Measurements from ENCODE around the gene LPCAT1.

LPCAT1 gene

GRCh38 chr5:1443991-1444360 lies 79.8 kb downstream of the LPCAT1 start:
- H3K36me3 ChIP-seq (replicated peaks): no peaks in the 10 kb centered on the region
- no peaks in the 10 kb centered on the region for H3K4me1 ChIP-seq
- H3K9me3 ChIP-seq: 0 out of 2 replicates have a peak, but pooled peaks cover 2% of the 10 kb centered on the region
- no peak for DNase-seq (ENCODE audit: low spot score in 2 of 2)
- H3K4me3 ChIP-seq: no peak overlapping the region
- no peaks in the 10 kb centered on the region for H3K27me3 ChIP-seq (ENCODE audit: low read depth)
- in situ Hi-C loops (cut with MboI; ENCODE audit: low sequenced_read_pairs): no loop called here

DNA sequence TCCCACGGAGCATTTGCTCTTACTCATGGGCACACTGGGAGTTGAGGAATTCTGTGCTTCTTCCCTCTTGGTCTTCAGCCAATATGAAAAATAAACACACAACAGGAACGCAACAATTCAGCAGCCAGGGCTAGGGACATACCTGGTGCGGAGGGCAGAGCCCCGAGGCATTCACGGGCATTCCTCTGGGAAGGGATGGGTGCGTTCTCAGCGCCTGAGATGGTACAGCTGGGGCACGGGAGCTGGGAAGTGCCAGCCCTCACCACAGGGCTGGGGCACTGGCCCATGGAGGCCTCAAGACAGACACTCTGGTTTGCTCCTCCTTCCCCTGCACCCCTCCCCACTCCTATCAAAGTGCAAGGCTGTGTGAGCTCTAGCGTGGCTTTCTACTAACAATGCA lies 80.6 kb downstream of the LPCAT1 start:
- no peak overlapping the region for H3K4me3 ChIP-seq
- no peaks in the 10 kb centered on the region for H3K36me3 ChIP-seq (replicated peaks)
- H3K9me3 ChIP-seq: 0 out of 2 replicates have a peak, but pooled peaks cover 2% of the 10 kb centered on the region
- no peaks in the 10 kb centered on the region for H3K4me1 ChIP-seq
- in situ Hi-C loops (cut with MboI; ENCODE audit: low sequenced_read_pairs): no loop called here
- DNase-seq (ENCODE audit: low spot score in 2 of 2): no peak
- no peaks in the 10 kb centered on the region for H3K27me3 ChIP-seq (ENCODE audit: low read depth)

- in situ Hi-C loops (cut with MboI; ENCODE audit: low sequenced_read_pairs): no loop called here
These were observed 81.3 kb downstream of the LPCAT1 start for GRCh38 chr5:1442222-1443145.

DNA sequence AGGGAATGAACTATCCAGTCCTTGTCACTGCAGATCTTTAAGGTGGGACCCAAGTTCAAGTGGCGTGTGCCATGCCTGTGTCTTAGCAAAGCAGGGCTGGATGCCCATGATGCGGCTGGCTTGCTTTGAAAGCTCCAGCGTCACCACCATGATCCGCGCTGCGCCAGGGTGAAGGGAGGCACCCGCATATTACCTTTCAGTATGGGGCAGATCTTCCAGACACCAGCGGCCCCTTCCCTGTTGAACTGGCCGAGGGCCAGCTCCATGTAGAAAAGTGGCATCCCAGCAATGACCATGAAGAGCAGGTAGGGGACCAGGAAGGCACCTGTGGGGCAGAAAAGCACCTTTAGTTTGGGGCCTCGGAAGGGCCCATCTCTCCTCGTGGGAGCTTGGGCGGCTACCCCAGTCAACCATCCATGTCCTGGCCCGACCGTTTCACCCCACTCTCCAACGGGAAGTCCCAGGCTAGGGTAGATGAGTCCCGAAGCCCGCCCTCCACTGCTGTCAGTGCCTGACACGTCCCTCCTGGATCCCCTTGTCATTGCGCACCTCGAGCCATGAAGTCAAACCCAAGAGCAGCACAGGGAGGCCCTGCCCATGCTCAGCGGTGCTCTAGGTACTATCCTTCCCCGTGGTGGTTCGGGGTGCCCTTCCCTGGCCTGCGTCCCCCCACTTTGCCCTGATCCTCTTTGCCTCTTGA lies 82.4 kb downstream of the LPCAT1 start:
- in situ Hi-C loops (cut with MboI; ENCODE audit: low sequenced_read_pairs): no loop called here
- H3K4me1 ChIP-seq: no peaks in the 10 kb centered on the region
- no peaks in the 10 kb centered on the region for H3K27me3 ChIP-seq (ENCODE audit: low read depth)
- 0 out of 2 replicates have a peak, but pooled peaks cover 2% of the 10 kb centered on the region for H3K9me3 ChIP-seq
- DNase-seq (ENCODE audit: low spot score in 2 of 2): no peak
- H3K36me3 ChIP-seq (replicated peaks): no peaks in the 10 kb centered on the region
- H3K4me3 ChIP-seq: no peak overlapping the region

More at GRCh38 chr5:1442222-1443145, 81.3 kb downstream of the LPCAT1 start:
- H3K4me1 ChIP-seq: no peaks in the 10 kb centered on the region
- no peaks in the 10 kb centered on the region for H3K36me3 ChIP-seq (replicated peaks)
- no peaks in the 10 kb centered on the region for H3K27me3 ChIP-seq (ENCODE audit: low read depth)
- H3K9me3 ChIP-seq: 0 out of 2 replicates have a peak, but pooled peaks cover 2% of the 10 kb centered on the region
- no peak for DNase-seq (ENCODE audit: low spot score in 2 of 2)
- no peak overlapping the region for H3K4me3 ChIP-seq

- Histone ChIP-seq H3K36me3 (replicated peaks) (no peaks in the 10 kb centered on the region), H3K4me1 (no peaks in the 10 kb centered on the region), H3K9me3 (0 out of 2 replicates have a peak, but pooled peaks cover 2% of the 10 kb centered on the region), H3K4me3 (no peak overlapping the region), H3K27me3 (ENCODE audit: low read depth) (no peaks in the 10 kb centered on the region)
- in situ Hi-C loops (cut with MboI; ENCODE audit: low sequenced_read_pairs): no loop called here
- DNase-seq (ENCODE audit: low spot score in 2 of 2): no peak
These were observed 83.7 kb downstream of the LPCAT1 start for GRCh38 chr5:1440098-1440493.

DNA sequence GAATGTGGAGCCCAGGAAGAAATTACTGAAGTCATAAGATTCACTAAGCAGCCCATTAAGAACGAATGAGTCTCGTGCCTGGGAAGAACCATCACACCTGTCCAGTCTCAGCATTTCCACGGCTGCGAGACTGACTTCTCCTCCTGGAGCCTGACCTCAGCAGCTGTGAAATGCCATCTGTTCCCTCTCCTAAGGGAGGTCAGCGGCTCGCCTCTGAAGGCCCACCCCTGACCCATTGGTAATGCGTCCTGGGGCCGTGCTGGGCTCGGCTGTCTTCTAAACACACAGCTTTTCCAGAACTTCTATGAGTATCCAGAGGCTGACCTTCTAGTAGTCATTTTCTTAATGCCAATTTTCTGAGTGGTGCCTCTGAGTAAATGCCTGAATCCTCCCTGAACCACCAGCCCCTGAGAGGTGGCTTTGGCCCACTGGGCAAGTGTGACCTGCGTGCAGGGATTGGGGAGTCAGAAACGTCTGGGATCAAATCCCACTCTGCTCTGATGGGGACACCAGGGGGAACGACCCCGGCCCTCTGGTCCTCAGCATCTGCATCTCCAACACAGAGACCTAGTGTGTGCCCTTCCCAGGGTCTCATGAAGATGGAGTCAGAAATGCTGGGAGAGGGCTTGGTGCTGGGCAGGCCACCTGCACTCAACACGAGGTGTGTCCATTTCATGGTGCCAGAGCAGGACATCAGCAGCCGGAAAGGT lies 84.2 kb downstream of the LPCAT1 start:
- in situ Hi-C loops (cut with MboI; ENCODE audit: low sequenced_read_pairs): no loop called here
- Histone ChIP-seq H3K9me3 (0 out of 2 replicates have a peak, but pooled peaks cover 2% of the 10 kb centered on the region), H3K36me3 (replicated peaks) (no peaks in the 10 kb centered on the region), H3K4me3 (no peak overlapping the region), H3K27me3 (ENCODE audit: low read depth) (no peaks in the 10 kb centered on the region), H3K4me1 (no peaks in the 10 kb centered on the region)
- DNase-seq (ENCODE audit: low spot score in 2 of 2): no peak

- Histone ChIP-seq H3K4me3 (no peak overlapping the region), H3K36me3 (replicated peaks) (no peaks in the 10 kb centered on the region), H3K27me3 (ENCODE audit: low read depth) (no peaks in the 10 kb centered on the region), H3K9me3 (0 out of 2 replicates have a peak, but pooled peaks cover 2% of the 10 kb centered on the region), H3K4me1 (no peaks in the 10 kb centered on the region)
- DNase-seq (ENCODE audit: low spot score in 2 of 2): no peak
- in situ Hi-C loops (cut with MboI; ENCODE audit: low sequenced_read_pairs): no loop called here
These were observed 84.9 kb downstream of the LPCAT1 start for GRCh38 chr5:1438871-1439270.

DNA sequence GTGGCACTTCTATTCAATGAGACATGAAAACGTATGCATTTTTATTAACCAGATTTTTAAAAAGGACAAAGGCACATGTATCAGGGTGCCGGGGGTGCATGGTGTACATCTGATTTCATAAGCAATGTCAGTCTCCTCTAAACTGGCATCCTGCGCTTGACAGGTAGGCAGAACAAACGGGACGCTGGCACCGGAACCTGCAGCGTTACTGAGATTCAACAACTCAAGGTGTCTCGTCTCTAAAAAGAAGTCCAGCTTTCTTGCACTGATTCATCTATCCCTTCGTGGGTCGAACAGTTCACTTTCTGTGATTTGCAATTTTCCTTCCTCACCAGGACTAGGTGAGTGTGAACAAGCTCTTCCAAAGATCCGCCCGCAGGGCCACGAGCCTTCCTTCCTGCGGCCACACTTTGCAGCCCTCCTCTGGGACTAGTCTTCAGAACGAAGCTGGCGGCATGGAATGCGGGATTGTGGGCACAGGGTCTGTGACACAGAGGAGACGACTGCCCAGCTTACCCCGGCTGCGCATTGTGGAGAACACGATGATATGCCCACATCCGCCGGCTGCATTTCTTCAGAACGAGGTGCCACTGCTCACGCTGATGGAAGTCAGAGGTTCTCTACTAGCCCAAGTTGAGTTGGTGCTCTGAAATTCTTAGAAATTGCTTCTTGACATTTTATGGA lies 85.7 kb downstream of the LPCAT1 start:
- Histone ChIP-seq H3K4me3 (no peak overlapping the region), H3K36me3 (replicated peaks) (no peaks in the 10 kb centered on the region), H3K9me3 (0 out of 2 replicates have a peak, but pooled peaks cover 2% of the 10 kb centered on the region), H3K27me3 (ENCODE audit: low read depth) (no peaks in the 10 kb centered on the region), H3K4me1 (no peaks in the 10 kb centered on the region)
- in situ Hi-C loops (cut with MboI; ENCODE audit: low sequenced_read_pairs): no loop called here
- DNase-seq (ENCODE audit: low spot score in 2 of 2): no peak

DNA sequence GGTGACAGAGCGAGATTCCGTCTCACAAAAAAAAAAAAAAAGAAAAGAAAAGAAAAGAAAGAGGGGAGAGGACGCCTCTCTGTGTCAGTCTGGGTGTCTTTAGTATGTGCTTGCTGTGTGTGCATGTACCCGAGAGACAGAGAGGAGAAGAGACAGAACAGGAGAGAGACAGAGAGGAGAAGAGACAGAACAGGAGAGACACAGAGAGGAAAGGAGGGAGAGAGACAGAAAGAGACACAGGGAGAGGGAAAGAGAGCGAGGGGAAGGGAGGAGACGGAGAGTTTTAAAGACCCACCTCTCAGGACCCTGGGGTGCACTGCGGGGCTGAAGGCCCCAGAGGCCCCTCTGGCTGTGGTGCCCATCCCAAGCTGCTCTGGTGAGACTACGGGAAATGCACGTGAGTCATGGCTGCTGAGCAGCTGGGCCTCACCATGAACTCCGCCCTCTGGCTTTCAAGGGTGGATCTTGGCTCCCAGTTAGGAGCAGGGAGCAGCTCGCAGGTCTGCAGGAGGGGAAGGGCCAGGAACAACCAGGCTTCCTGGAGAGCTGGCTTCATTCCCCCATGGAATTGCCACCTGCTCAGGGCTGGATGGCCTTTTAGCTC lies 86.4 kb downstream of the LPCAT1 start:
- in situ Hi-C loops (cut with MboI; ENCODE audit: low sequenced_read_pairs): no loop called here
- no peaks in the 10 kb centered on the region for H3K36me3 ChIP-seq (replicated peaks)
- H3K27me3 ChIP-seq (ENCODE audit: low read depth): no peaks in the 10 kb centered on the region
- H3K4me1 ChIP-seq: no peaks in the 10 kb centered on the region
- no peak for DNase-seq (ENCODE audit: low spot score in 2 of 2)
- H3K4me3 ChIP-seq: no peak overlapping the region
- 0 out of 2 replicates have a peak, but pooled peaks cover 2% of the 10 kb centered on the region for H3K9me3 ChIP-seq

GRCh38 chr5:1436681-1437080 lies 87.1 kb downstream of the LPCAT1 start:
- no peak for DNase-seq (ENCODE audit: low spot score in 2 of 2)
- Histone ChIP-seq H3K36me3 (replicated peaks) (no peaks in the 10 kb centered on the region), H3K27me3 (ENCODE audit: low read depth) (no peaks in the 10 kb centered on the region), H3K4me1 (no peaks in the 10 kb centered on the region), H3K9me3 (0 out of 2 replicates have a peak, but pooled peaks cover 2% of the 10 kb centered on the region), H3K4me3 (no peak overlapping the region)
- in situ Hi-C loops (cut with MboI; ENCODE audit: low sequenced_read_pairs): no loop called here

GRCh38 chr5:1436036-1436435 lies 87.7 kb downstream of the LPCAT1 start:
- Histone ChIP-seq H3K36me3 (replicated peaks) (no peaks in the 10 kb centered on the region), H3K27me3 (ENCODE audit: low read depth) (no peaks in the 10 kb centered on the region), H3K9me3 (0 out of 2 replicates have a peak, but pooled peaks cover 2% of the 10 kb centered on the region), H3K4me3 (no peak overlapping the region), H3K4me1 (no peaks in the 10 kb centered on the region)
- no peak for DNase-seq (ENCODE audit: low spot score in 2 of 2)
- in situ Hi-C loops (cut with MboI; ENCODE audit: low sequenced_read_pairs): no loop called here

- Histone ChIP-seq H3K36me3 (replicated peaks) (no peaks in the 10 kb centered on the region), H3K4me3 (no peak overlapping the region), H3K4me1 (no peaks in the 10 kb centered on the region), H3K27me3 (ENCODE audit: low read depth) (no peaks in the 10 kb centered on the region), H3K9me3 (0 out of 2 replicates have a peak, but pooled peaks cover 2% of the 10 kb centered on the region)
- in situ Hi-C loops (cut with MboI; ENCODE audit: low sequenced_read_pairs): no loop called here
- no peak for DNase-seq (ENCODE audit: low spot score in 2 of 2)
These were observed 88.4 kb downstream of the LPCAT1 start for GRCh38 chr5:1435369-1435768.

DNA sequence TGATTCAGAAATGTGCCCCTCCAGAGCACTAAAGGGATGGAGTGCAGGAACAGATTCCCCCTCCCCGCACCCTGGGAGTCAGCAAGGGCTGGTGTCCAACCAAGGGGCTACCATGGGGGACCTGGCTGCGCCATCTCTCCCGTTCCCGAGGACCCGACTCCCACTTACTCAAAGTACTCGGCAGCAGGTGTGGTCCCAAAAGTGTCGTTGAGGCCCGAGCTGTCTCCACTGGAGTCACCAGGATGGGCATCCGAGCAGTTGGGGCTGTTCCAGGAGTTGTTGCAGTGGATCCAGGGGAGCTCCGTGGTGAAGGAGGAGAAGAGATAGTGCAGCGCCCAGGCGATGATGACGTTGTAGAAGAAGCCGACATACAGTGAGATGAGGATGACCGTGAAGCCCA lies 91.5 kb downstream of the LPCAT1 start:
- no peak for DNase-seq (ENCODE audit: low spot score in 2 of 2)
- no peaks in the 10 kb centered on the region for H3K9me3 ChIP-seq
- H3K4me3 ChIP-seq: no peak overlapping the region
- no peaks in the 10 kb centered on the region for H3K27me3 ChIP-seq (ENCODE audit: low read depth)
- no peaks in the 10 kb centered on the region for H3K4me1 ChIP-seq
- in situ Hi-C loops (cut with MboI; ENCODE audit: low sequenced_read_pairs): no loop called here
- no peaks in the 10 kb centered on the region for H3K36me3 ChIP-seq (replicated peaks)

Measured in HAP-1 (cell line).